Loucy (cell line): ENCODE results near the gene SLC22A17.

Experiments
- H2AFZ ChIP-seq: fragments of 200-600 bp; sonication (generic); 2 replicates; pipeline ENCODE4 v1.6.0; 2016; ENCODE audit warnings: antibody characterized with exemption, mild to moderate bottlenecking, low read length, moderate library complexity
- H3F3A ChIP-seq: fragments of 200-600 bp; 2 replicates; pipeline ENCODE4 v1.6.0; 2016; ENCODE audit warnings: antibody characterized with exemption, low read depth, mild to moderate bottlenecking
- H3K27me3 ChIP-seq: fragments of 200-600 bp; sonication (generic); 2 replicates; pipeline ENCODE4 v1.6.1; 2014; ENCODE audit warnings: low read length, mild to moderate bottlenecking; ENCODE audit not compliant: insufficient read depth, poor library complexity, severe bottlenecking
- H3K36me3 ChIP-seq: fragments of 200-600 bp; sonication (generic); 2 replicates; pipeline ENCODE4 v1.6.1; 2016; ENCODE audit warnings: low read length; ENCODE audit not compliant: insufficient read depth
- H3K4me1 ChIP-seq: fragments of 200-600 bp; sonication (generic); 2 replicates; pipeline ENCODE4 v1.5.1; 2014; ENCODE audit warnings: low read length, mild to moderate bottlenecking; ENCODE audit not compliant: insufficient read depth, poor library complexity, severe bottlenecking
- H3K4me2 ChIP-seq: fragments of 200-600 bp; sonication (generic); 2 replicates; pipeline ENCODE4 v1.6.0; 2014; ENCODE audit warnings: antibody characterized with exemption, low read length, low read depth, mild to moderate bottlenecking; ENCODE audit not compliant: poor library complexity, severe bottlenecking
- H3K4me3 ChIP-seq: fragments of 200-600 bp; sonication (generic); 2 replicates; pipeline ENCODE4 v1.5.1; 2014; ENCODE audit warnings: low read length, mild to moderate bottlenecking, mixed read lengths; ENCODE audit not compliant: poor library complexity, severe bottlenecking
- H3K79me2 ChIP-seq: fragments of 200-600 bp; sonication (generic); 2 replicates; pipeline ENCODE4 v1.6.1; 2014; ENCODE audit warnings: low read length; ENCODE audit not compliant: insufficient read depth
- H3K9ac ChIP-seq: fragments of 200-600 bp; sonication (generic); 2 replicates; pipeline ENCODE4 v1.6.0; 2014; ENCODE audit warnings: mild to moderate bottlenecking, low read depth, low read length, moderate library complexity; ENCODE audit not compliant: poor library complexity, severe bottlenecking
- H3K9me2 ChIP-seq: fragments of 200-600 bp; sonication (generic); replicated peaks from 2 replicates; pipeline ENCODE4 v1.6.1; 2016; ENCODE audit warnings: low read depth, low read length, mixed read lengths
- H3K9me3 ChIP-seq: fragments of 200-600 bp; sonication (generic); 2 replicates; pipeline ENCODE4 v1.6.1; 2014; ENCODE audit warnings: mild to moderate bottlenecking, antibody characterized with exemption, low read length, low read depth; ENCODE audit not compliant: insufficient read depth
- H4K20me1 ChIP-seq: fragments of 200-600 bp; sonication (generic); 2 replicates; pipeline ENCODE4 v1.6.0; 2014; ENCODE audit warnings: antibody characterized with exemption, low read length, mild to moderate bottlenecking; ENCODE audit not compliant: insufficient read depth, poor library complexity, severe bottlenecking
- EZH2phosphoT487 ChIP-seq: fragments of 200-600 bp; IDR thresholded peaks from 2 replicates; pipeline ENCODE4 v1.6.1; 2018; ENCODE audit warnings: antibody characterized with exemption, mild to moderate bottlenecking, moderate library complexity, borderline replicate concordance
- TF ChIP-seq, protein P1 (sequence below): fragments of 200-600 bp; sonication (generic); conservative IDR thresholded peaks from 2 replicates; pipeline ENCODE4 v1.5.1; 2014; ENCODE audit warnings: mild to moderate bottlenecking, antibody characterized with exemption, low read length

SLC22A17 gene

DNA sequence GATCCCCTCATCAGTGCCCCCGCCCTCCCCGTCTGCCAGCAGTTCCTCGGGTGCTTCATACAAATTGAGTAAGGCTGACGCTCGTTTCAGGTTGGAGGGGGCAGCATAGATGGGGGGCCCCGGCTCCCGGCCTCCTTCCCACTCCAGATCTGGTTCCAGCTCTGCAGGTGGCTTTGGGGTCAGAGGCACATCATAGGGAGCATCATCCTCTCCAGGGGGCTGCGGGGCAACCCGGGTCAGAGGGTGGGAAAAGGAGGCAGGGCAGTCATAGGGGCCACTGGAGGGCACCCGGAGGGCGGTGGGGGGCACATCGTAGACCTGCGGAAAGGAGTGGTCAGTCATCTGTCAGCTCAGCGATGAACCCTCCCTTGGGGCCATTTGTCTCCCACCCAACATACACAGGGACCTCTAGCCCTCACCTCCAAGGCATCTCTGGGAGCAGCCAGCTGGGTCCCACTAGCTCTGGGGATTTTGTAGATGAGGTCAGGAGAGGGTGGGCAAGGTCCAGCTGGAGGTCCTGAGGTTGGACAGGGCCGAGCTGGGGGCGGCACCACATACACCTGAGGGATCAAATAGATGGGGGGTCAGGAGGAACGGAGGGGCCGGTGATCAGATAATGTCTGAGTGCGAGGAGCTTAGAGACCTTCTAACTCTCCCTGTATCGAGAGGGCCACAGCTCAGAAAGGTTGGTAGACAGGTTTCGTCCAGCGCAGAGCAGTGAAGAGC, 7.2 kb upstream of the SLC22A17 start:
- Histone ChIP-seq H3K9me2 (no peaks in the 10 kb centered on the region), H3F3A (no peaks in the 10 kb centered on the region), H3K27me3 (no peaks in the 10 kb centered on the region), H3K36me3 (no peaks in the 10 kb centered on the region), H3K79me2 (no peaks in the 10 kb centered on the region), H4K20me1 (no peaks in the 10 kb centered on the region), H3K4me1 (no peaks in the 10 kb centered on the region), H3K9ac (no peak overlapping the region), H2AFZ (no peak overlapping the region), H3K4me3 (no peak overlapping the region), H3K9me3 (no peaks in the 10 kb centered on the region), H3K4me2 (no peak overlapping the region)
- no peak for TF ChIP-seq EZH2phosphoT487
- TF ChIP-seq, protein P1, sequence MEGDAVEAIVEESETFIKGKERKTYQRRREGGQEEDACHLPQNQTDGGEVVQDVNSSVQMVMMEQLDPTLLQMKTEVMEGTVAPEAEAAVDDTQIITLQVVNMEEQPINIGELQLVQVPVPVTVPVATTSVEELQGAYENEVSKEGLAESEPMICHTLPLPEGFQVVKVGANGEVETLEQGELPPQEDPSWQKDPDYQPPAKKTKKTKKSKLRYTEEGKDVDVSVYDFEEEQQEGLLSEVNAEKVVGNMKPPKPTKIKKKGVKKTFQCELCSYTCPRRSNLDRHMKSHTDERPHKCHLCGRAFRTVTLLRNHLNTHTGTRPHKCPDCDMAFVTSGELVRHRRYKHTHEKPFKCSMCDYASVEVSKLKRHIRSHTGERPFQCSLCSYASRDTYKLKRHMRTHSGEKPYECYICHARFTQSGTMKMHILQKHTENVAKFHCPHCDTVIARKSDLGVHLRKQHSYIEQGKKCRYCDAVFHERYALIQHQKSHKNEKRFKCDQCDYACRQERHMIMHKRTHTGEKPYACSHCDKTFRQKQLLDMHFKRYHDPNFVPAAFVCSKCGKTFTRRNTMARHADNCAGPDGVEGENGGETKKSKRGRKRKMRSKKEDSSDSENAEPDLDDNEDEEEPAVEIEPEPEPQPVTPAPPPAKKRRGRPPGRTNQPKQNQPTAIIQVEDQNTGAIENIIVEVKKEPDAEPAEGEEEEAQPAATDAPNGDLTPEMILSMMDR: no peak

DNA sequence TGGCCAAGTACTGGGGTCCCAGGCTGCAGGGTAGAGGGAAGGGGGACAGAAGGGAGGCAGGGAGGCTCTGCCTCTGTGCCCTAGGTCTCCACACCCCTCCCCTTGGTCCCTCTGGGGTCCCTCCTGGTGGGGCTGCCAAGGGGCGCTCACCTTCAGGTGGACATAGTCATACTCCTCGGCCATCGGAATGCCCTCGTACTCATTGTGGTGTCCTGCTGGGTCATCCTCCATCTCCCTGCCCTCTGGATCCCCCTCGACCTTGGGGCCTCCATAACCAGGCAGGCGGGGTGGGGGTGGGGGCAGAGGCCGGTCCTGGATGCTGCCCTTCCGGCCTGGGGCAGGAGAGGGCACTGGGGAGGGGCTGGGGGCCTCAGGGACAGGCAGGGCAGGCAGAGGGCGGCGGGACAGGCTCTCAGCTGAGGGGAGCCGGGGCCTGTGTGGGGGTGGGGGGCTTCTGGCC, 6.5 kb upstream of the SLC22A17 start:
- H2AFZ ChIP-seq: no peak overlapping the region
- no peaks in the 10 kb centered on the region for H3K27me3 ChIP-seq
- H3F3A ChIP-seq: no peaks in the 10 kb centered on the region
- H3K4me1 ChIP-seq: no peaks in the 10 kb centered on the region
- H3K9me2 ChIP-seq: no peaks in the 10 kb centered on the region
- H3K9ac ChIP-seq: no peak overlapping the region
- no peak overlapping the region for H3K4me3 ChIP-seq
- no peaks in the 10 kb centered on the region for H4K20me1 ChIP-seq
- H3K79me2 ChIP-seq: no peaks in the 10 kb centered on the region
- H3K36me3 ChIP-seq: no peaks in the 10 kb centered on the region
- H3K4me2 ChIP-seq: no peak overlapping the region
- TF ChIP-seq, protein P1: no peak
- no peak for TF ChIP-seq EZH2phosphoT487
- no peaks in the 10 kb centered on the region for H3K9me3 ChIP-seq

DNA sequence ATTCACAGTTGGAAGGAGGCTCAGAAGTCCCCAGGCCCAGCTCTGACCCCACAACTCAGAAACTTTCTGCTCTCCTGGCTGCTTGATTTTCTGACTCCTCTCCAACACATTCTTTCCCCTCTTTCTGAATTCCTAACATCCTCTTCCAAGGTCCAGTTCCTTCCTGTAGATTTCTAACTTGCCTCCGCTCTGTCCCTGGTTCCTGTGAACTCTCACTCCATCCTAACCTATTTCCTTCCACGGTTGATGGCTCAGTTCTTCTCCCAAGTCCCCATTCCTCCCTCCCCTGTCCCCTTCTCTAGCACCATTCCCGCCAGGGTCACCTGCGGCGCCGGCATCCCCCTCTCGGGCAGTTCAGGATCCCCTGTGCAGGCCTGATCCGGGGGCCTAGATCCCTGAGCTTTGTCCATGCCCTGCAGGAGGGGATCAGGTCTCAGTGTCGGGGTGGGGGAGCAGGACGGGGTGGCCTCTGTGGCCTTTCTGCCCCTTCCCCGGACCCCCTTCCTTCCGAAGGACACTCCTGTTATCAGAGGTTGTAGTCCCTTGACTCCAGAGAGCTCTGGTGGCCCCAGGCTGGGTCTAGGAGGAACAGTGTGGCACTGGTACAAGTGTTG, 6.0 kb upstream of the SLC22A17 start:
- Histone ChIP-seq H4K20me1 (no peaks in the 10 kb centered on the region), H3K4me3 (no peak overlapping the region), H3K79me2 (no peaks in the 10 kb centered on the region), H3K9ac (no peak overlapping the region), H3K9me2 (no peaks in the 10 kb centered on the region), H3K9me3 (no peaks in the 10 kb centered on the region), H3K27me3 (no peaks in the 10 kb centered on the region), H3K4me2 (no peak overlapping the region), H3K4me1 (no peaks in the 10 kb centered on the region), H3F3A (no peaks in the 10 kb centered on the region), H3K36me3 (no peaks in the 10 kb centered on the region), H2AFZ (no peak overlapping the region)
- TF ChIP-seq, protein P1: no peak
- no peak for TF ChIP-seq EZH2phosphoT487
